DND-41 (cell line): Measurements from ENCODE around the gene IL1R2.
"Not testable (repeated sequence)": the region's sequence is repeated elsewhere in the genome, so short reads cannot be mapped to it uniquely, and the experiment has no call there.

Experiments
- ATAC-seq: fragments of 200-7000 bp; cut with Tn5 transposase; 3 replicates; pipeline ENCODE4 v1.9.1; 2021; ENCODE audit warnings: low read depth; ENCODE audit not compliant: insufficient read depth
- DNase-seq: peaks from one replicate; pipeline ENCODE4 v3.0.0-alpha.2; 2020
- H2AFZ ChIP-seq: 2 replicates; pipeline ENCODE4 v1.6.0; 2012; ENCODE audit warnings: low read depth, low read length
- H3K27ac ChIP-seq: 2 replicates; pipeline ENCODE4 v1.5.1; 2012; ENCODE audit warnings: low read length, inconsistent platforms
- H3K27me3 ChIP-seq: fragments of 200-600 bp; sonication (generic); 2 replicates; pipeline ENCODE4 v1.6.0; 2012; ENCODE audit warnings: low read length, mild to moderate bottlenecking, inconsistent platforms; ENCODE audit not compliant: insufficient read depth, poor library complexity
- H3K36me3 ChIP-seq: 2 replicates; pipeline ENCODE4 v1.5.1; 2012; ENCODE audit warnings: low read length, inconsistent platforms; ENCODE audit not compliant: insufficient read depth
- H3K4me1 ChIP-seq: 2 replicates; pipeline ENCODE4 v1.5.1; 2012; ENCODE audit warnings: mild to moderate bottlenecking, low read length; ENCODE audit not compliant: insufficient read depth
- H3K4me2 ChIP-seq: 2 replicates; pipeline ENCODE4 v1.6.0; 2012; ENCODE audit warnings: mild to moderate bottlenecking, moderate library complexity, low read length, inconsistent platforms; ENCODE audit not compliant: insufficient read depth
- H3K4me3 ChIP-seq, 2 experiments: fragments of 200-600 bp in 1 of 2; shearing (Covaris generic) in 1 of 2; 2 replicates each; pipeline ENCODE4 v1.5.1; 2012 to 2016; ENCODE audit warnings: inconsistent platforms in 2 of 2, low read length in 2 of 2, mild to moderate bottlenecking in 2 of 2, low read depth in 1 of 2, moderate library complexity in 1 of 2
- H3K79me2 ChIP-seq: 2 replicates; pipeline ENCODE4 v1.6.0; 2012; ENCODE audit warnings: low read length, inconsistent platforms; ENCODE audit not compliant: insufficient read depth
- H3K9ac ChIP-seq: 2 replicates; pipeline ENCODE4 v1.6.0; 2012; ENCODE audit warnings: low read depth, mild to moderate bottlenecking, inconsistent platforms, low read length, moderate library complexity
- H3K9me3 ChIP-seq: 2 replicates; pipeline ENCODE4 v1.5.1; 2012; ENCODE audit warnings: low read length, moderate library complexity, mild to moderate bottlenecking, inconsistent platforms; ENCODE audit not compliant: insufficient read depth, severe bottlenecking
- H4K20me1 ChIP-seq: 2 replicates; pipeline ENCODE4 v1.6.0; 2012; ENCODE audit warnings: low read length; ENCODE audit not compliant: insufficient read depth
- CTCF ChIP-seq: IDR thresholded peaks from 2 replicates; pipeline ENCODE4 v1.5.1; 2012; ENCODE audit warnings: borderline replicate concordance, low read length, moderate library complexity, mild to moderate bottlenecking; ENCODE audit not compliant: poor library complexity, severe bottlenecking; ENCODE audit errors: extremely low read depth
- EZH2 ChIP-seq: IDR thresholded peaks from 3 replicates; pipeline ENCODE4 v1.6.1; 2012; ENCODE audit warnings: borderline replicate concordance, low read depth, mild to moderate bottlenecking, moderate library complexity, low read length, inconsistent platforms; ENCODE audit not compliant: severe bottlenecking

IL1R2 gene

GRCh38 chr2:102002228-102002627, 10.5 kb downstream of the IL1R2 start:
- no peak for DNase-seq
- no peak overlapping the region for H3K4me2 ChIP-seq
- no peak overlapping the region for H3K9ac ChIP-seq
- no peaks in the 10 kb centered on the region for H4K20me1 ChIP-seq
- H3K79me2 ChIP-seq, result no peaks in the 10 kb centered on the region
- no peak overlapping the region for H3K4me3 ChIP-seq
- ATAC-seq, result no peak
- peaks cover 8% of the 10 kb centered on the region for H3K27me3 ChIP-seq
- H3K36me3 ChIP-seq, result no peaks in the 10 kb centered on the region
- no peak overlapping the region for H3K27ac ChIP-seq
- TF ChIP-seq CTCF (no peak), EZH2 (no peak)
- no peaks in the 10 kb centered on the region for H3K4me1 ChIP-seq
- H2AFZ ChIP-seq, result no peak overlapping the region
- H3K9me3 ChIP-seq, result no peaks in the 10 kb centered on the region

- not testable (repeated sequence) for H3K79me2 ChIP-seq, H3K4me1 ChIP-seq, H3K27ac ChIP-seq, ATAC-seq, H3K4me2 ChIP-seq, H3K4me3 ChIP-seq, H3K9ac ChIP-seq, H2AFZ ChIP-seq, H3K9me3 ChIP-seq, H4K20me1 ChIP-seq, DNase-seq, H3K27me3 ChIP-seq, H3K36me3 ChIP-seq
These were observed 11.1 kb downstream of the IL1R2 start for GRCh38 chr2:102002909-102003308.

GRCh38 chr2:102003696-102004095, 11.9 kb downstream of the IL1R2 start:
- Histone ChIP-seq H3K9me3 (no peaks in the 10 kb centered on the region), H2AFZ (no peak overlapping the region), H3K27ac (no peak overlapping the region), H3K27me3 (peaks cover 8% of the 10 kb centered on the region), H3K79me2 (no peaks in the 10 kb centered on the region), H3K9ac (no peak overlapping the region), H3K4me3 (no peak overlapping the region), H3K4me2 (no peak overlapping the region), H3K4me1 (no peaks in the 10 kb centered on the region), H3K36me3 (no peaks in the 10 kb centered on the region), H4K20me1 (no peaks in the 10 kb centered on the region)
- ATAC-seq, result no peak
- no peak for DNase-seq
- no peak for TF ChIP-seq EZH2
- TF ChIP-seq CTCF, result no peak

- TF ChIP-seq EZH2 (no peak), CTCF (no peak)
- Histone ChIP-seq H4K20me1 (no peaks in the 10 kb centered on the region), H3K4me2 (no peak overlapping the region), H3K9ac (no peak overlapping the region), H3K27ac (no peak overlapping the region), H3K36me3 (no peaks in the 10 kb centered on the region), H3K79me2 (no peaks in the 10 kb centered on the region), H3K4me1 (no peaks in the 10 kb centered on the region), H2AFZ (no peak overlapping the region), H3K4me3 (no peak overlapping the region), H3K9me3 (no peaks in the 10 kb centered on the region), H3K27me3 (peaks cover 4% of the 10 kb centered on the region)
- DNase-seq (no peak), ATAC-seq (peak; percentile 57; the same call in 2 of the 3 replicates)
These were observed 12.8 kb downstream of the IL1R2 start for GRCh38 chr2:102004581-102004980.
